ENCODE measurements around the gene EPB41L4A.

The EPB41L4A gene

GRCh38 chr5:112353678-112354077, 65.4 kb downstream of the EPB41L4A start:
- no peak for DNase-seq (ENCODE audit: low spot score)

- no peak for DNase-seq (ENCODE audit: low spot score)
Observed at GRCh38 chr5:112351225-112351624, 67.9 kb downstream of the EPB41L4A start.

GRCh38 chr5:112350626-112351025, 68.5 kb downstream of the EPB41L4A start:
- no peak for DNase-seq (ENCODE audit: low spot score)

DNA sequence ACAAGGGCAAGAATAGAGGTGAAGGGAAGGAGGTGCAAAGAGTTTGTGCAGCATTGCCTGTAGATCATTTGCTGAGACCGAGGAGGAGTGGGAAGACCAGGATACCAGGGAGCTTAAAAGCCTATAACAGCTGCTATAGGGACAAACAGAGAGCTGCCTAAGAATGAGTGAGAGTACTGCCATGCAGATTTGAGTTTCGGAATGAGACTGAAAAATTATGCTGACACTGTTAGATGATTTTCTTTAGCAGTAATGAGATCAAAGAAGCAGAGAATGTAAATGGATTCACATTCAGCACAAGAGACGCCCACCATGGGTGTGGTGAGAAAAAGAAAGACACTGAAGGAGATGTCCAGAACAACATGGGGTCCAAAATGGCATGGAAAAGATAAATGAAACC, 69.7 kb downstream of the EPB41L4A start:
- no peak for DNase-seq (ENCODE audit: low spot score)

- no peak for DNase-seq (ENCODE audit: low spot score)
Observed at GRCh38 chr5:112348915-112349314, 70.2 kb downstream of the EPB41L4A start.

DNA sequence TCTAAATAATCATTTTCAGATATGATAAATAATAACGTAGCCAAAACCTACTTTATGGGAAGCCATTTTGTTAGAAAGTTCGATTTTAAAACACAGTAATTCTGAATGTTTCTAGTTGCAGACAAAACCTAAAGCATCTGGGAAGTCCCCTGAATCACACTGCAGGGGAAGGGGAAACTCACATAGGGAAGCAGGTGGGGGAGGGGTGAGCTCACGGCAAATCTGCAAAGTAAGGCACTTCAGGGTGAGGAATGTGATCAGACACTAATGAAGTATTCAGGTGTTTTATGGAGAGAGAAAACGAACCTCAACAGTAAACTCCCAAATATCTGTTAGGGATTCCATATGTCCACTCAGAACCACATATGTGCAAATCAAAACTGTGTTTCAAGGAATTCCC, 70.7 kb downstream of the EPB41L4A start:
- DNase-seq (ENCODE audit: low spot score), result no peak

DNA sequence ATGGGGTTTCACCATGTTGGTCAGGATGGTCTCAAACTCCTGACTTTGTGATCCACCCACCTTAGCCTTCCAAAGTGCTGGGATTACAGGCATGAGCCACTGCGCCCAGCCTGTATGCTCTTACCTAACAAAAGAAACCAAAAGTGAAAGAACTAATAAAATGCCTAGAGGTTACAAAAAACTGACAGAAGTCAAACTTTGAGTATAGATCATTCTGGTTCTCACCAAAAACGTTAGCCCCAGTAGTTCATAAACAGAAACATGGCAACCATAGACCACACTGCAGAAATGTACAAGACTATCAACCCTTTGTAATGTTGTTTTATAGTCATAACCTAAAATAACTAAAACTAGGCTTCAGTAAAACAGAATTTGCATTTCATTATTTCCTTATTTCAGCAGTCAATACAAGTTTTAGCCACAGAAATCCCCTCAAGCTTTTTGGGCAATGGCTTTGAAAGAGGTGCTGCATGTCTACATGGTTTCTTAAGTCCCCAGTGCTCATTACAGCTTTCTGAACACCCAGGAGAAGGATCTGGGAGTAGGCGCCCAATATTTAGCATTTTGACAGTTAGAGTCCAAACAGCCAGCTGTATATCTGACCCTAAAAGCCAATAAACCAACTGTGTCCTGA, 72.5 kb downstream of the EPB41L4A start:
- DNase-seq (ENCODE audit: low spot score), result no peak

DNA sequence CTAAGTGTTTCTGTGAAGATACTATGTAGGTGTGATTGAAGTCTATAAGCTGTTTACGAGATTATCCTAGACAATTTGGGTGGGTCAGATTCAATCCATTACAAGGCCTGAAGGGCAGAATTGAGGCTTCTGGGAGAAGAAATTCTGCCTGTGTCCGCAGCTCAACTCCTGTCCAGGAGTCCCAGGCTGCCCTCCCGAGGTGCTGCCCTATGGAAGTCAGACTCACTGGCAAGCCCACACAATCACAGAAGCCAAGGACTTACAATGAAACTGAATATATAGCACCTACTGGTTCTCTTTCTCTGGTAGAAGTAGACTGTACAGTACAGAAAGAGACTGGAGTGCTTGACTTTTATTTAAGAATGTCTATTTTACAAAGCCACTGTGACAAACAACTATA, 74.5 kb downstream of the EPB41L4A start:
- no peak for DNase-seq (ENCODE audit: low spot score)

DNA sequence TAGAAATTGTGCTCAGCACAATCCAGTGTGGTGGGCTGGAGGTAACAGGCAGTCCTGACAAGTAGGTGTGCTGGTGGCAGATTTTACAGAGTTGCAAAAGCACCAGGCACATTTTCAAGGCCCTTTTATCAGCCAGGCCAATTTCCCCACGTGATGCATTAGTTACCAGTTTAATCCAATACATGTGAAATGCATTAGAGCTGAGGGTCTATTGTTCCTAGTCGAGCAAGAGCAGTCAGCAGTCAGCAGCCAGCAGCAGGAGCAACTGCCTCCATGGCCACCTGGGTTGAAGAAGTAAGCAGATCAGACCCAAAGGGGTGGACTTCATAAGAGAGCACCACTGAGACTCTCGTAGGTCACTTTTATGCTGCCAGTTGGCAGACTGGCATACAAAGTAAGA, 76.7 kb downstream of the EPB41L4A start:
- no peak for DNase-seq (ENCODE audit: low spot score)

- DNase-seq (ENCODE audit: low spot score), result no peak
Observed at GRCh38 chr5:112339761-112340160, 79.3 kb downstream of the EPB41L4A start.

GRCh38 chr5:112338681-112339337, 80.3 kb downstream of the EPB41L4A start:
- no peak for DNase-seq (ENCODE audit: low spot score)

DNA sequence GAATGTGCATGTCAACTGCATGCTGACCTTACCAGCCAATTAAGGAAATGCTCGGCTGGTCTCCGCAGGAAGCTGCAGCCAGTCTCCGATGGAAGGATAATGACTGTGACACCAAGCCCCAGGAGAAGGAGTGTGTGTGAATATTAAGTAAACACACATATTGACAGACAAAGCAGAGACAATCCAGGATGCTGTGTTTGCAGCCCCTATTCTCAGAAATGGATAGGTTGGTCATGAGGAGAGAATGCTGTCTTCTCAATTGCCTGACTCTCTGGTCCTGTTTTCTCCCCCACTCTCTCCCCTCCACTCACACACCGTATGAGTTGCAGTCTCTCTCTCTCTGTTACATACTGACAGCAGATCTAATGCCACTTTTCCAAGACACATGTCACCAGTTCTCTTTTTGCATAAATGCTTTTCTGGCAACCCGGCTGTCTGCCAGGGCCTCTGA, 85.7 kb downstream of the EPB41L4A start:
- no peak for DNase-seq (ENCODE audit: low spot score)

GRCh38 chr5:112331892-112332291, 87.2 kb downstream of the EPB41L4A start:
- no peak for DNase-seq (ENCODE audit: low spot score)

DNA sequence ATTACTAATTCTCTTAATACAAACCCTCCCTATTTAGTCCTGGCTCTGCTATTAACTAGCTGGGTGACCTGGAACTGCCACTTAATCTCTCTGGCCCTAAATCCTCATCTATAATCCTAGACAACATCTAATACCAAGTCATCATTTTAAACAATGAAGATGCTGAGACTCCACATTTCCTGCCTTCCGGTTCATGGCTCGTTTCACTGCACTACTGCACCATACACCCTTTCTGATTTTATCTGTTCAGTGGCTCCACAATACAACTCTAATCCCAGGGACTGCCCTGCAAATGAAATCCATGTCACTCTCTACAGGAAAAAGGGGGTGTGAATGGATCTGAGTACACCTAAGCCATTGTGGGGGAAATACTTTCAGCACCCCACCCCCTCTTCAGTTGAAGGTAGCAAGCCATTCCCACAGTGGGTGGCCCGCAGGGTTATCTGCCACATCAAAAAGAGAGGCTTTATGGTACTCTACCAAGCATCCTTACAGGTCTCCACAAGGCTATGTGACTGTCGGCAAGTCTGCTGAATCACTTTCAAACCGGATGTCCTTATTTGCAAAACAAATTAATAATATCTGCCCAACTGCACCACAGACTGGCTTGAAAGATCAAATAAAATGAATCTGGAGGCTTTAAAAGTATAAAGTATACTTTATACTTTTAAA, 89.5 kb downstream of the EPB41L4A start:
- no peak for DNase-seq (ENCODE audit: low spot score)

GRCh38 chr5:112323166-112323565, 95.9 kb downstream of the EPB41L4A start:
- DNase-seq (ENCODE audit: low spot score), result no peak

DNA sequence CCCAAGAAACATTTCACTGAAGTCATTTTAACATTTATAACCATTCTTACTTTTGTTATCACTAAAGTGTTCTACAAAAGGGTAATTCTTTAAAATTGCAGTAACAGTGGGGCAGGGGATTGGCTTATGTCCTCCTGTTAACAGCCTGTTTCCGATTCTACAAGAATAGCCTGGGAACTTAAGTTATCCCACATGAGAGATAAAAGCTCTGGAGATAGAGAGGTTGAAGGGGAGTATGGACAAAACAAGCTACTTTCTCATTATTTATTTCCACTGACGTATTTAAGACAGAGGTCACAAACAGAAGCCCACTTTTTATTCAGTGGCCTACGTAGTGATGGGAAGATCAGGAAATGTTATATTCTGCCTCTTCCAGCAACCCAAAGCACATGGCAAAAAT, 98.7 kb downstream of the EPB41L4A start:
- no peak for DNase-seq (ENCODE audit: low spot score)

GRCh38 chr5:112318346-112318745, 100.7 kb downstream of the EPB41L4A start:
- DNase-seq (ENCODE audit: low spot score), result no peak

- DNase-seq (ENCODE audit: low spot score), result no peak
Observed at GRCh38 chr5:112317866-112318265, 101.2 kb downstream of the EPB41L4A start.

DNA sequence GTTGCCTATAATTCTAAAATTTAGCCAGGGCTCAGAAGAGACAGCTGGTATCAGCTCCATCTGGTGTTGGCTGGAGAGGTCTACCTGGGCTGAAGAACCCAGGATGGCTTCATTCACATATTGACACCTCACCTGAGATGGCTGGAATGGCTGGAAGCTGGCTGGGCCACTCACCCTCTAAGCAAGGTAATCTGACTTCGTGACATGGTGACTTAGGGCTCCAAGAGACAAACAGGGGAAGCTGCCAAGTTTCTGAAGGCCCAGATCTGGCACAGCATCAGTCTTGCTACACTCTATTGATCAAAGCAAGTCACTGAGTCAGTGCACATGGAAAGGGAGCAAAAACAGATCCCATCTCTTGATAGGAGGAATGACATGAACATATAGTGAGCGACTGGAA, 102.3 kb downstream of the EPB41L4A start:
- no peak for DNase-seq (ENCODE audit: low spot score)

- DNase-seq (ENCODE audit: low spot score), result no peak
Observed at GRCh38 chr5:112316006-112316405, 103.1 kb downstream of the EPB41L4A start.

- no peak for DNase-seq (ENCODE audit: low spot score)
Observed at GRCh38 chr5:112312295-112313275, 106.5 kb downstream of the EPB41L4A start.

GRCh38 chr5:112310746-112311145, 108.3 kb downstream of the EPB41L4A start:
- DNase-seq (ENCODE audit: low spot score), result no peak
